ENCODE data around the gene POR. TPM values are rescaled to one million over a fixed set of nuclear protein-coding genes. Genes with fewer than 3 reads are reported as not detected.

POR gene
- total RNA-seq, 5 donors from 2014 or later (not counting 1 experiment from before 2014, with no cell fraction given): 41.1 to 83.3 (median 58.8) TPM

GRCh38 chr7:75987026-75987804 lies 72.3 kb downstream of the POR start:
- Histone ChIP-seq H3K4me3 (ENCODE audit: control insufficient read depth in 1 of 2, extremely low read depth in 1 of 2, low read length in 1 of 2) (no peak overlapping the region), H3K4me1 (ENCODE audit: control insufficient read depth in 1 of 2, extremely low read depth in 1 of 2, insufficient read depth in 2 of 2, low read length in 2 of 2) (peaks cover 0 to 12% of the 10 kb centered on the region in 2 experiments), H3K27ac (ENCODE audit: low read length) (no peak overlapping the region), H3K9me3 (no peaks in the 10 kb centered on the region), H3K36me3 (ENCODE audit: control insufficient read depth in 2 of 2, extremely low read depth in 1 of 2, insufficient read depth in 1 of 2, low read length in 1 of 2) (peaks cover 31 to 42% of the 10 kb centered on the region in 2 donors), H3K27me3 (replicated peaks in 1 of 2; ENCODE audit: control insufficient read depth in 2 of 2, extremely low read depth in 1 of 2, insufficient read depth in 2 of 2, low read length in 1 of 2) (no peaks in the 10 kb centered on the region)
- peaks cover 10% of the 10 kb centered on the region for H3K36me3 Mint-ChIP-seq
- ChIA-PET POLR2A (no interaction called here), CTCF (no interaction called here)
- DNase-seq (no peak), ATAC-seq (replicated peaks in 1 of 4) (no peak)
- H3K4me1 Mint-ChIP-seq: peaks cover 4 to 15% (median 13%) of the 10 kb centered on the region in 3 donors
- no peaks in the 10 kb centered on the region for H3K9me3 Mint-ChIP-seq
- WGBS (ENCODE audit: insufficient coverage): 97% methylated on average over 23 of the region's 32 CpGs
- no peak overlapping the region for H3K27ac Mint-ChIP-seq
- no peaks in the 10 kb centered on the region for H3K27me3 Mint-ChIP-seq
- H3K4me3 Mint-ChIP-seq: no peak overlapping the region

GRCh38 chr7:75987805-75988567 lies 73.0 kb downstream of the POR start:
- H3K4me3 ChIP-seq (ENCODE audit: control insufficient read depth in 1 of 2, extremely low read depth in 1 of 2, low read length in 1 of 2): no peak overlapping the region
- ATAC-seq (replicated peaks in 1 of 4): no peak
- Mint-ChIP-seq H3K9me3 (no peaks in the 10 kb centered on the region), H3K4me1 (peaks cover 6 to 17% (median 15%) of the 10 kb centered on the region in 3 donors), H3K27ac (no peak overlapping the region), H3K36me3 (peaks cover 10% of the 10 kb centered on the region), H3K4me3 (no peak overlapping the region), H3K27me3 (no peaks in the 10 kb centered on the region)
- peaks cover 27 to 40% of the 10 kb centered on the region in 2 donors for H3K36me3 ChIP-seq (ENCODE audit: control insufficient read depth in 2 of 2, extremely low read depth in 1 of 2, insufficient read depth in 1 of 2, low read length in 1 of 2)
- no peaks in the 10 kb centered on the region for H3K27me3 ChIP-seq (replicated peaks in 1 of 2; ENCODE audit: control insufficient read depth in 2 of 2, extremely low read depth in 1 of 2, insufficient read depth in 2 of 2, low read length in 1 of 2)
- no peak for DNase-seq
- peaks cover 0 to 14% of the 10 kb centered on the region in 2 experiments for H3K4me1 ChIP-seq (ENCODE audit: control insufficient read depth in 1 of 2, extremely low read depth in 1 of 2, insufficient read depth in 2 of 2, low read length in 2 of 2)
- WGBS (ENCODE audit: insufficient coverage): 94% methylated on average over 16 of the region's 30 CpGs
- H3K9me3 ChIP-seq: no peaks in the 10 kb centered on the region
- ChIA-PET CTCF (no interaction called here), POLR2A (no interaction called here)
- no peak overlapping the region for H3K27ac ChIP-seq (ENCODE audit: low read length)

GRCh38 chr7:75988568-75989499 lies 73.9 kb downstream of the POR start:
- peaks cover 0 to 22% of the 10 kb centered on the region in 2 experiments for H3K4me1 ChIP-seq (ENCODE audit: control insufficient read depth in 1 of 2, extremely low read depth in 1 of 2, insufficient read depth in 2 of 2, low read length in 2 of 2)
- peak in 2 of 35 experiments; percentile 20 to 48 for DNase-seq
- H3K27ac ChIP-seq (ENCODE audit: low read length): no peak overlapping the region
- H3K36me3 ChIP-seq (ENCODE audit: control insufficient read depth in 2 of 2, extremely low read depth in 1 of 2, insufficient read depth in 1 of 2, low read length in 1 of 2): peaks cover 25 to 35% of the 10 kb centered on the region in 2 donors
- H3K9me3 Mint-ChIP-seq: no peaks in the 10 kb centered on the region
- H3K27ac Mint-ChIP-seq: no peak overlapping the region
- peaks cover 10% of the 10 kb centered on the region for H3K36me3 Mint-ChIP-seq
- WGBS (ENCODE audit: insufficient coverage): 94% methylated on average over 6 of the region's 31 CpGs
- no peak overlapping the region for H3K4me3 ChIP-seq (ENCODE audit: control insufficient read depth in 1 of 2, extremely low read depth in 1 of 2, low read length in 1 of 2)
- no peak for ATAC-seq (replicated peaks in 1 of 4)
- H3K4me3 Mint-ChIP-seq: no peak overlapping the region
- H3K4me1 Mint-ChIP-seq: peaks cover 11 to 24% (median 23%) of the 10 kb centered on the region in 3 donors
- H3K27me3 ChIP-seq (replicated peaks in 1 of 2; ENCODE audit: control insufficient read depth in 2 of 2, extremely low read depth in 1 of 2, insufficient read depth in 2 of 2, low read length in 1 of 2): no peaks in the 10 kb centered on the region
- no peaks in the 10 kb centered on the region for H3K9me3 ChIP-seq
- ChIA-PET CTCF (interaction anchor here in 1 of 2 donors (0.5 kb wide), 1 partner anchor 318 kb away, joined by 4 read pairs; no protein-coding TSS in a partner anchor), POLR2A (no interaction called here)
- H3K27me3 Mint-ChIP-seq: no peaks in the 10 kb centered on the region

GRCh38 chr7:75989500-75990388 lies 74.8 kb downstream of the POR start:
- H3K9me3 Mint-ChIP-seq: no peaks in the 10 kb centered on the region
- H3K4me1 Mint-ChIP-seq: peaks cover 12 to 24% (median 23%) of the 10 kb centered on the region in 3 donors
- ATAC-seq (replicated peaks in 1 of 4) (no peak), DNase-seq (no peak)
- H3K27ac Mint-ChIP-seq: peak overlapping the region in 1 of 2 donors; percentile 34
- no peak overlapping the region for H3K4me3 Mint-ChIP-seq
- Histone ChIP-seq H3K4me3 (ENCODE audit: control insufficient read depth in 1 of 2, extremely low read depth in 1 of 2, low read length in 1 of 2) (no peak overlapping the region), H3K9me3 (no peaks in the 10 kb centered on the region), H3K4me1 (ENCODE audit: control insufficient read depth in 1 of 2, extremely low read depth in 1 of 2, insufficient read depth in 2 of 2, low read length in 2 of 2) (peaks cover 0 to 28% of the 10 kb centered on the region in 2 experiments), H3K36me3 (ENCODE audit: control insufficient read depth in 2 of 2, extremely low read depth in 1 of 2, insufficient read depth in 1 of 2, low read length in 1 of 2) (peaks cover 16 to 26% of the 10 kb centered on the region in 2 donors), H3K27ac (ENCODE audit: low read length) (no peak overlapping the region), H3K27me3 (replicated peaks in 1 of 2; ENCODE audit: control insufficient read depth in 2 of 2, extremely low read depth in 1 of 2, insufficient read depth in 2 of 2, low read length in 1 of 2) (no peaks in the 10 kb centered on the region)
- no peaks in the 10 kb centered on the region for H3K27me3 Mint-ChIP-seq
- 77% methylated on average over 21 of the region's 21 CpGs for WGBS (ENCODE audit: insufficient coverage)
- H3K36me3 Mint-ChIP-seq: peaks cover 10% of the 10 kb centered on the region
- POLR2A ChIA-PET: no interaction called here
- CTCF ChIA-PET: interaction anchor here in 1 of 2 donors (0.5 kb wide), 1 partner anchor 317 kb away, joined by 4 read pairs; no protein-coding TSS in a partner anchor

GRCh38 chr7:75991531-75992082 lies 76.7 kb downstream of the POR start:
- Mint-ChIP-seq H3K27me3 (no peaks in the 10 kb centered on the region), H3K4me1 (peaks cover 18 to 35% (median 29%) of the 10 kb centered on the region in 3 donors), H3K4me3 (peak overlapping the region in 1 of 3 donors; percentile 9), H3K36me3 (peaks cover 13% of the 10 kb centered on the region), H3K9me3 (no peaks in the 10 kb centered on the region), H3K27ac (no peak overlapping the region)
- Histone ChIP-seq H3K9me3 (no peaks in the 10 kb centered on the region), H3K27ac (ENCODE audit: low read length) (no peak overlapping the region), H3K4me1 (ENCODE audit: control insufficient read depth in 1 of 2, extremely low read depth in 1 of 2, insufficient read depth in 2 of 2, low read length in 2 of 2) (peaks cover 2 to 35% of the 10 kb centered on the region in 2 experiments), H3K4me3 (ENCODE audit: control insufficient read depth in 1 of 2, extremely low read depth in 1 of 2, low read length in 1 of 2) (no peak overlapping the region), H3K36me3 (ENCODE audit: control insufficient read depth in 2 of 2, extremely low read depth in 1 of 2, insufficient read depth in 1 of 2, low read length in 1 of 2) (peaks cover 7 to 11% of the 10 kb centered on the region in 2 donors), H3K27me3 (replicated peaks in 1 of 2; ENCODE audit: control insufficient read depth in 2 of 2, extremely low read depth in 1 of 2, insufficient read depth in 2 of 2, low read length in 1 of 2) (no peaks in the 10 kb centered on the region)
- no peak for DNase-seq
- no peak for ATAC-seq (replicated peaks in 1 of 4)
- CTCF ChIA-PET: no interaction called here
- POLR2A ChIA-PET: no interaction called here
- 94% methylated on average over 4 of the region's 9 CpGs for WGBS (ENCODE audit: insufficient coverage)

All from T-cell (primary cell).